Measurements from ENCODE around the gene GLI3. TPM values are rescaled to one million over a fixed set of nuclear protein-coding genes. Genes with fewer than 3 reads are reported as not detected.
A peak's percentile ranks its signal among the peaks of the same experiment; 100 is the strongest.

The GLI3 gene
- 1 to 10 TPM; 6.0 to 8.1 TPM for total RNA-seq
- long read RNA-seq, partial matches to known transcripts: 3 of 4 reads
- long read RNA-seq, other reads (novel, unspliced or antisense): 1 of 4 reads

DNA sequence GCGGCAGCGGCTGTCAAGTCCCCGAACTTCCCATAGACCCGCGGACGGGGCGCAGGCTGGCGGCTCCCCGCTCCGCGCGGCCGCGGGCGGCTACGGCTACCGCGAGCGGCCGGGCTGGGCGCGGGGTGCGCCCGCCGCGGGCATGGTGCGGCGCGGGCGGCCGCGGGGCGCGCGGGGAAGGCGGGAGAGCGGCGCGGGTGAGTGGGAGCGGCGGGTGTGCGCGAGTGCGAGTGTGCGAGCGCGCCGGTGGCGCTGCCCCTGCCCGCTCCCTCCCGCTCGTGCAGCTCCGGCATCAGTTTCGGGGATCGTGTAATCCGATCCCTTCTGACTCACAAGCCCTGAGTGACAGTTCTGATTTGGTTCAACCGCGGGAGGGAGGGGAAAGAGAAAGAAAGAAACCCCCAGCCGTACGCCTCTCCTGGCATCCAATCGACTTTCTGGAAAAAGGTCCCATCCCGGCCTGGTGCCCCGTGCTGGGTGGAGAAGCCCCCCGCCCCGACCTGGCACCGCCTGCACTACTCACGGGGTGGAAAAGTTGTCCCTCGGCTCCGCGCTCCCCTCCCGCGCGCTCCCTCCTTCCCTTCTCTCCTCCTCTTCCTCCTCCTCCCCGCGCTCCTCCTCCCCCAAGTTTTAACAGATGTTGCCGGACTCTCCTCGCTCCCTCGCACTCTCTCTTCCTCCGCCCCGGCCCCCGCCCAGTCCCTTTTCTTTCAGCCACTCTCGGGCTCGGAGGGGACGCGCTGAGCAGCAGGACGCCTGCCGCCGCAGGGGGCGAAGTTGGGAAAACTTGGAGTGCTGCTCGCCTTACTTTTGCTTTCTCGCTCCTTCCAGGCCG lies at the start of gene GLI3:
Gene GLI3, minus strand, starts transcription at position 234 of the 835 bp plus-strand sequence. CDS start 13,956 bp downstream, outside the sequence.
- ATAC-seq (peak; percentile 80 to 90), DNase-seq (peak; percentile 84)
- intact Hi-C loops (cut with DNase I): loop anchor here in 1 of 2 donors (10.0 kb wide), 1 partner anchor 252 kb away; no protein-coding TSS in a partner anchor

- intact Hi-C loops (cut with DNase I): no loop called here
Measured at GRCh38 chr7:42285383-42285824, 48.4 kb upstream of the GLI3 start.

GRCh38 chr7:42283553-42283952 lies 46.5 kb upstream of the GLI3 start:
- DNase-seq: no peak
- peak; percentile 38 to 39 for ATAC-seq
- intact Hi-C loops (cut with DNase I): no loop called here

More at GRCh38 chr7:42285383-42285824, 48.4 kb upstream of the GLI3 start:
- DNase-seq (no peak), ATAC-seq (no peak)

DNA sequence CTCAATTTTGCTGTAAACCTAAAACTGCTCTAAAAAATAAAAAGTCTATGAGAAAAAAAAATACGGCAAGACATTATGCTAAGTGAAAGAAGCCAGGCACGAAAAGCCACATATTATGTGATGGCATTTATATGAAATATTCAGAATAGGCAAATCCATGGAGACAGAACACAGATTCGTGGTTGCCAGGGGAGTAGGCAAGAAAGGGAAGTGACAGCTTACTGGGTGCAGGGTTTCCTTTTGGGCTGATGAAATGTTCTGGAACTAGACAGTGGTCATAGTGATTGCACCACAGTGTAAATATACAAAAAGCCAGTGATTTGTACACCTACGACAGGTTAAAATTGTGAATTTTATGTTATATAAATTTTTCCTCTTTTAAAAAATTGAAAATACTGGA lies 41.3 kb upstream of the GLI3 start:
- ATAC-seq (no peak), DNase-seq (no peak)
- intact Hi-C loops (cut with DNase I): no loop called here

- intact Hi-C loops (cut with DNase I): no loop called here
- no peak for ATAC-seq
- no peak for DNase-seq
Measured at GRCh38 chr7:42274053-42274452, 37.0 kb upstream of the GLI3 start.

- no peak for ATAC-seq
- intact Hi-C loops (cut with DNase I): no loop called here
Measured at GRCh38 chr7:42272793-42273665, 36.0 kb upstream of the GLI3 start.

GRCh38 chr7:42269161-42269560 lies 32.2 kb upstream of the GLI3 start:
- no peak for DNase-seq
- intact Hi-C loops (cut with DNase I): no loop called here
- ATAC-seq: no peak

More at GRCh38 chr7:42272793-42273665, 36.0 kb upstream of the GLI3 start:
- no peak for DNase-seq

DNA sequence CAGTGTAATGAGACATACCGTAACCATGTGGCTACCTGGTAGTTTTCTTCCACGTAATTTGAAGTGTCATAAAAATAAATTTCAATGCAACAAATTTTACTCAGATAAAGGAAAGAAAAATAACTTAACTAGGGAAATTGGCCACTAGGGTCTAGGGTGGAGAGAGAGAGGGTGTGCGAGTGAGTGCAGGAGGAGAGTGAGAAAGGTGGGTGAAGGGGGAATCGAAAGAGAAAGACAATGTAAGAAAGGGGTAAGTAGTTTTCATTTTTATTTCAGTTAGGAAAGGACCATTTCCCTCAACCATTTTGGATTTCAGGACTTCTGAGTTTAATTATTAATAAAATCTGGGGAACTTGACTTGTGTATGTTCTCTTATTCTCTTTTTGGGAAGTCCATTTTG lies 27.7 kb upstream of the GLI3 start:
- no peak for DNase-seq
- ATAC-seq: no peak
- intact Hi-C loops (cut with DNase I): no loop called here

- ATAC-seq (peak; percentile 63 to 84), DNase-seq (peak; percentile 51)
- intact Hi-C loops (cut with DNase I): no loop called here
Measured at GRCh38 chr7:42263971-42264370, 27.0 kb upstream of the GLI3 start.

DNA sequence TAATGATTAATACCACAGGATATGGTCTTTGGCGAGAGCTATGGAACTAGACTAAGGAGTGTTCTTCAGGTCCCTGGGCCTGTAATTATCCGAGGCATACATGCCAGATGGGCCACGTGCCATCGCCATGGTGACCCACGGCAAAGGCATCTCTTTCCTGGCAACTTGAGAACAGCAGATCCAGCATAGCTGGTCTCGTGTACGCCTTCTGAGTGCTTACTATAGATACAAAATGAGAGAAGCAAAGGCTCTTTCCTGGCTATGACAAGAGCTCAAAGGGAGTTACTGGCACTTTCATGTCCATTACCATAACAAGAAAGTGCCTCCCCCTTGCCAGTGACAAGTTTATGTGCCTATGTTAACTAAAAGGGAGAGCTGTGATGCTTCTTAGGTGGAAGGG lies 26.0 kb upstream of the GLI3 start:
- intact Hi-C loops (cut with DNase I): no loop called here
- ATAC-seq (peak in 1 of 2 donors; percentile 24), DNase-seq (peak; percentile 46)

- DNase-seq: no peak
- intact Hi-C loops (cut with DNase I): no loop called here
- peak in 1 of 2 donors; percentile 75 for ATAC-seq
Measured at GRCh38 chr7:42254217-42254616, 17.2 kb upstream of the GLI3 start.

DNA sequence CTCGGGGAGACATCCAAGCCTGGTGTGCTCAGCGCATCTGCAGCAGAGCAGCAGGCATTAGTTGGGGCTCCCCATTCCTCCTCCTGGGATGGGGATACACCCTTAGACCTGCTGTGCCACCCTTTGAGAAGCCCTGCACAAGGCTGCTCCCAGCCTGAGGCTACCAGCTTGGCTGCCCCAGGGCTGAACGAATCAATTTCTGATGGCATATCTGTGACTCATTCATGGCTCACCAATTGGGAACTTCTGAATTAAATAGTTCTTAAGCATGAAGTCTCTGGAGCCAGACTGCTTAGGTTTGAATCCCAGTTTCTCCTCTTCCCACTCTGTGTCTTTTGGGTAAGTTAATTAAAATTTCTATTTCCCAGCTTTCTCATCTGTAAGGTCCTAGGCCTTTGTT lies 16.3 kb upstream of the GLI3 start:
- intact Hi-C loops (cut with DNase I): no loop called here
- DNase-seq: no peak
- no peak for ATAC-seq

- ATAC-seq: no peak
- intact Hi-C loops (cut with DNase I): no loop called here
Measured at GRCh38 chr7:42250411-42250810, 13.4 kb upstream of the GLI3 start.

DNA sequence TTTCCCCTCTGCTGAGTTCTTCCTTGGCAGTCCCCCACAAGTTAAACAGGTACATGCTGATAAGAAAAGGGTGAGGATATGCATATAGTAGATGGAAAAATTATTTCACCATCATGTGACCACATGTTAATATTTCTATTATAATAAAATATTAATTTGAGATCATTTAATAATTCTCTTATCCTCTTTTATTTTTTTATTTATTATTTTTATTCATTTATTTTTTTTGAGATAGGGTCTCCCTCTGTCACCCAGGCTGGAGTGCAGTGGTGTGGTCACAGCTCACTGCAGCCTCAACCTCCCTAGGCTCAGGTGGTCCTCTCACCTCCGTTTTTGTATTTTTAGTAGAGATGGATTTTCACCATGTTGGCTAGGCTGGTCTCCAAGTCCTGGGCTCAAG lies 11.6 kb upstream of the GLI3 start:
- ATAC-seq: no peak
- intact Hi-C loops (cut with DNase I): no loop called here
- DNase-seq: no peak

More at GRCh38 chr7:42250411-42250810, 13.4 kb upstream of the GLI3 start:
- no peak for DNase-seq

GRCh38 chr7:42247301-42247700 lies 10.3 kb upstream of the GLI3 start:
- ATAC-seq (no peak), DNase-seq (no peak)
- intact Hi-C loops (cut with DNase I): no loop called here

DNA sequence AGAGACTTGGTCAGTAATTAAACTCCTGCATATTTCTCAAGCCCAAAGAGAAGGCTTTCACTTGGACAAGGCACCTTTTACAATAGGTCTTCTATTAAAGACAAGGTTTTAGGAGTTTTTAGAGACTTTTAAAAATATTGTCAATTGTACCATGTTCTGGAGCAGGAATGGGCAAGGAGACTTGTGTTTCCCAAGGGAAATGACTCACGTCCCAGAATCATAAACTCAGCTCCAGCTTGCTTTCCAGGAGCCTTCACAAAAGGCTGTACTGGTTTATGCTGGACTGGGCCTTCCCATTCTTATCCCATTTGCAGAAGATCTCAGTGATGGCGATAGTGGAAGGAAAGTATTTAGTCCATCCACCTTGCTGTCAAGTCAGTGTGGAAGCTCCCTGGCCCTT lies 7.8 kb upstream of the GLI3 start:
- ATAC-seq (peak in 1 of 2 donors; percentile 40), DNase-seq (no peak)
- intact Hi-C loops (cut with DNase I): no loop called here

DNA sequence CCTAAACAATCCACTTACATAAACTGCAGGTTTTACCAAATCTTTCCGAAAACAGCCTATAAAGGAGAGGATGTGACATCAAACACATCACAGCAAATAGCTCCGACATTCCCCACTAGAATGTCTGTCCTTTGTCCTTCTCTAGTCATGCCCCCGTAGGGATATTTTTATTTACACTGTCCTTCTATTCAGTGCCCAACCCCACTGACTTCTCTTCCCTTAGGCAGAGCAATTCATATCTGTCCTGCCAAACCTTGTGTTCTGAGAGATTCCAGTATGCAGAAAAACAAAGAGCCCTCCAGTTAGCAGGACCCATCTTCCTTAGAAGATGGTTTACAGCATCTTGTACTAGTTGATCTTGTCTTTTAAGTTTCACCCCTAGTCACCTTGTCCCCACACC lies 5.4 kb upstream of the GLI3 start:
- no peak for ATAC-seq

GRCh38 chr7:42241424-42241823 lies 4.4 kb upstream of the GLI3 start:
- intact Hi-C loops (cut with DNase I): no loop called here
- DNase-seq (no peak), ATAC-seq (no peak)

More for the DNA sequence above, 5.4 kb upstream of the GLI3 start:
- intact Hi-C loops (cut with DNase I): no loop called here
- DNase-seq: no peak

- ATAC-seq (no peak), DNase-seq (no peak)
- intact Hi-C loops (cut with DNase I): no loop called here
Measured at GRCh38 chr7:42240416-42240815, 3.4 kb upstream of the GLI3 start.

All from left cardiac atrium (tissue), 4 donors.